Measurements from ENCODE around the gene SNX13.

The SNX13 gene

GRCh38 chr7:17741426-17741825, 198.9 kb downstream of the SNX13 start:
- TF ChIP-seq TARDBP (IDR thresholded peaks at IDR 0.05), result no peak
- TF ChIP-seq L3MBTL2 (conservative IDR thresholded peaks at IDR 0.05), result no peak
- no peak for TF ChIP-seq LEF1 (IDR thresholded peaks at IDR 0.05; ENCODE audit: borderline replicate concordance)
- TF ChIP-seq BHLHE40 (IDR thresholded peaks at IDR 0.05; ENCODE audit: borderline replicate concordance), result no peak
- no peak for TF ChIP-seq CTBP1 (IDR thresholded peaks at IDR 0.05; ENCODE audit: borderline replicate concordance)
- no peak for TF ChIP-seq ARNT (IDR thresholded peaks at IDR 0.05)
- TF ChIP-seq PKNOX1 (IDR thresholded peaks at IDR 0.05), result no peak
- TF ChIP-seq ELF4 (IDR thresholded peaks at IDR 0.05), result no peak
- no peak for DNase-seq (ENCODE audit: extremely low spot score)
- ChIA-PET CTCF (no interaction called here), POLR2A (no interaction called here)
